Activated T-cell treated with anti-CD3 and anti-CD28 coated beads, Interleukin-2, amount 50 U/mL, for 72 hours (primary cell): ENCODE measurements around the gene LGMN. TPM values are rescaled to one million over a fixed set of nuclear protein-coding genes. Genes with fewer than 3 reads are reported as not detected.
"Not testable (repeated sequence)": the region's sequence is repeated elsewhere in the genome, so short reads cannot be mapped to it uniquely, and the experiment has no call there.

Experiments used
- ATAC-seq, 2 donors: fragments of 150-1000 bp; cut with Tn5 transposase; replicated peaks in 1 of 2; 2 replicates each; pipeline ENCODE4 v1.10.0; 2021; ENCODE audit warnings: moderate library complexity in 2 of 2, mild to moderate bottlenecking in 1 of 2
- DNase-seq, 2 donors: peaks; one replicate each; pipeline ENCODE4 v3.0.0; 2021 to 2022; ENCODE audit warnings: mixed read lengths in 1 of 2
- H3K27ac Mint-ChIP-seq: one replicate; pipeline ENCODE4 v1.8.0; 2022; ENCODE audit warnings: mild to moderate bottlenecking, moderate library complexity, mixed read lengths
- H3K27me3 Mint-ChIP-seq: one replicate; pipeline ENCODE4 v1.8.0; 2022; ENCODE audit warnings: low read depth, mixed read lengths
- H3K36me3 Mint-ChIP-seq, 2 donors: one replicate each; pipeline ENCODE4 v1.8.0; 2022; ENCODE audit warnings: mixed read lengths in 2 of 2, mild to moderate bottlenecking in 1 of 2; ENCODE audit not compliant: insufficient read depth in 2 of 2
- H3K4me1 Mint-ChIP-seq: one replicate; pipeline ENCODE4 v1.8.0; 2022; ENCODE audit warnings: low read depth, mixed read lengths
- H3K4me3 Mint-ChIP-seq, 2 donors: one replicate each; pipeline ENCODE4 v1.8.0; 2022; ENCODE audit warnings: mild to moderate bottlenecking in 2 of 2, mixed read lengths in 2 of 2, moderate library complexity in 2 of 2
- H3K9me3 Mint-ChIP-seq, 2 donors: one replicate each; pipeline ENCODE4 v1.8.0; 2022; ENCODE audit warnings: mixed read lengths in 2 of 2
- total RNA-seq, 2 donors: library from RNA; stranded (reverse); gene quantifications; one replicate each; pipeline ENCODE4 v1.2.3, GENCODE V29; 2022

The LGMN gene
- total RNA-seq, 2 donors from 2014 or later, result 2.5 to 4.7 TPM

DNA sequence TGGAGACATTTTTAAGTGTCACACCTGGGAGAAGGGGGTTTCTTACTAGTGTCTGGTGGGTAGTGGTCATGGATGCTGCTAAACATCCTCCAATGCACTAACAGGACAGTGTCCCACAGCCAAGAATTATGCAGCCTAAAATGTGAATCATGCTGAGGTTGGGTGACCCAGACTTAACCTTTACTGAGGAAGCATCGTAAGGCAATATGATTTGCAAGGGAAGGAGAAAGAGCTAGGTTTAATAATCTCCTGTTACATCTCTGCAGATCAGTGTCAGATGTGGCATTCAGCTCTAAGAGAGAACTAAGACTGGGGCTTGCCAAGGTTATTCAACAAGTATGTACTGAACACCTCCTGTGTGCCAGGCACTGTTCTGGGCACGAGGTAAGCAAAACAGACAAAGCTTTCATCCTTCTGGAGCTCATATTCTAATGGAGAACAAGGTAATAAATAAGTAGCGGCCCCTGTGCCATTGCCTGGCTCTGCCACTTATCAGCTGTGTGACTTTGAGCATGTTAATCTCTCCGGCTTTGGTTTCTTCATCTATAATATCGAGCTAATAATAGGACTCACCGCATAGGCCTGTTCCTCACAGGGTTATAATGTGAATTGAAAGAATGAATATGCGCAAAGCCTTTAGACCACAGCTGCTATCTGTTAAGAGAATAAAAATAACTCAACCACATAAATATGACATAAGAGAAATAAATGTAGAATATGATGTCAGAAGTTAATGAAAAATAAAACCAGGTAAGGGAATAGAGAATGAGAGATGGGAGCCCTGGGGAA is 32.2 kb upstream of the LGMN start:
- Mint-ChIP-seq H3K9me3 (no peaks in the 10 kb centered on the region), H3K27me3 (peaks cover 19% of the 10 kb centered on the region), H3K36me3 (no peaks in the 10 kb centered on the region), H3K4me3 (no peak overlapping the region), H3K27ac (no peak overlapping the region), H3K4me1 (peaks cover 16% of the 10 kb centered on the region)
- ATAC-seq, result peak; percentile 49 to 65
- no peak for DNase-seq

DNA sequence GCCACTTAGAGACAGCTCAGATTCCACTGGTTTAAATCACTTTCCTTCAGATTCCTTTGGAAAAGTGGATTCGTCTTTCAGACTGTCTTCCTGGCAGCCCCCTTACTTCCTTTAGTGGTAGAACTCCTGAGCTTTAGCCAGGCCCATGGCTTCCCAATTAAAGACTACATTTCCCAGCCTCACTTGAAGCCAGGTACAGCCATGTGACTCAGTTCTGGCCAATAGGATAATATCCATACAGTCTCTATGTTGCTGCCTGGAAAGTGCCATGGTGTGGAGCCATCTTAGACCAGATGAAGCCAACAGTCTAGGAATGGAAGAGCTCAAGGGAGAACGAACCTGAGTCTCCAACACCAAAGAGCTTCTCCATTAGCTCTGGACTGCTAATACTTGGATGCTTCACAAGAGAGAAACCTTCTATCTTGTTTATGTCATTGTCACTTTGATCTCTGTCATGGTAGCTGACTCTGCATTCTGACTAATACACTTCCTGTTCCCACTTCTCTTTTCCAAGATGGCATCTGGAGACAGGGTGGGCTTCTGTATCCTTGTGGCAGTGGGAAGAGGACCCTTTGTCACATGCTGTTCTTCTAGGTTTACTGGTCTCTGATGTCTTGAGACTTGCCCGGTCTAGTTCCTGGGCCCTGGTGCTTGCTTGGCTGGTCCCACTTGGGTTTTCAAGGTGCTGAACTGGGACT is 30.6 kb upstream of the LGMN start:
- not testable (repeated sequence) for H3K4me3 Mint-ChIP-seq, DNase-seq, H3K36me3 Mint-ChIP-seq, H3K9me3 Mint-ChIP-seq, H3K27ac Mint-ChIP-seq, ATAC-seq
- peaks cover 27% of the 10 kb centered on the region for H3K4me1 Mint-ChIP-seq
- H3K27me3 Mint-ChIP-seq, result peaks cover 22% of the 10 kb centered on the region

GRCh38 chr14:92775292-92775691 is 26.9 kb upstream of the LGMN start:
- H3K4me3 Mint-ChIP-seq, result peak overlapping the region in 1 of 2 donors; percentile 78
- not testable (repeated sequence) for H3K36me3 Mint-ChIP-seq, H3K9me3 Mint-ChIP-seq
- ATAC-seq, result peak; percentile 92 to 94
- peaks cover 40% of the 10 kb centered on the region for H3K27me3 Mint-ChIP-seq
- peak overlapping the region; percentile 83 for H3K27ac Mint-ChIP-seq
- H3K4me1 Mint-ChIP-seq, result peaks cover 38% of the 10 kb centered on the region
- DNase-seq, result peak; percentile 47 to 49

- peaks cover 42% of the 10 kb centered on the region for H3K4me1 Mint-ChIP-seq
- no peak for DNase-seq
- H3K27me3 Mint-ChIP-seq, result peaks cover 40% of the 10 kb centered on the region
- no peak overlapping the region for H3K27ac Mint-ChIP-seq
- ATAC-seq, result no peak
- no peak overlapping the region for H3K4me3 Mint-ChIP-seq
- no peaks in the 10 kb centered on the region for H3K9me3 Mint-ChIP-seq
- H3K36me3 Mint-ChIP-seq, result no peaks in the 10 kb centered on the region
Observed at GRCh38 chr14:92774572-92774971, 26.1 kb upstream of the LGMN start.

- Mint-ChIP-seq H3K27me3 (peaks cover 37% of the 10 kb centered on the region), H3K9me3 (no peaks in the 10 kb centered on the region), H3K27ac (peak overlapping the region; percentile 65), H3K36me3 (no peaks in the 10 kb centered on the region), H3K4me1 (peaks cover 40% of the 10 kb centered on the region), H3K4me3 (peak overlapping the region in 1 of 2 donors; percentile 64)
- peak; percentile 28 to 41 for ATAC-seq
- no peak for DNase-seq
Observed at GRCh38 chr14:92770484-92770883, 22.1 kb upstream of the LGMN start.

GRCh38 chr14:92768795-92769194 is 20.4 kb upstream of the LGMN start:
- H3K4me3 Mint-ChIP-seq, result peak overlapping the region in 1 of 2 donors; percentile 69
- H3K27me3 Mint-ChIP-seq, result peaks cover 43% of the 10 kb centered on the region
- ATAC-seq, result no peak
- H3K4me1 Mint-ChIP-seq, result peaks cover 30% of the 10 kb centered on the region
- no peak overlapping the region for H3K27ac Mint-ChIP-seq
- H3K9me3 Mint-ChIP-seq, result no peaks in the 10 kb centered on the region
- DNase-seq, result no peak
- H3K36me3 Mint-ChIP-seq, result no peaks in the 10 kb centered on the region

DNA sequence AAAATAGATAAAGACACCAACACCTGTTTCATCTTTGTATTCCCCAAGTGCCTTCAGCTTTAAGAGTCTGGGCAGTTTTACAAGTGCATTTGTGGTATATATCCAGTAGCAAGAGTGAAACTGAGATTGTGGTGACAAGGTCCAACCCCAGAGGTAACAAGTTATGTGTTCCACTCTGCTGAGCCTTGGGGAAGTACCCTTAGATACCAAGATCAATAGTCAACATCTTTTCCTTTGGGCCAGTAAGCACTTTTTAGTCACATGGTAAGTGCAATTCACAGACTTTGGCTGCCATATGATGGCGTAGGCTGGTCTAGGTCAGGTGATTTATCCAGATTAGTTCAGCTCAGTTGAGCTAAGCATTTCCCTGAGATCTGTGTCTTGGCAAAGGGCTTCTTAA is 19.8 kb upstream of the LGMN start:
- DNase-seq (peak; percentile 57 to 63), ATAC-seq (peak; percentile 93 to 94)
- Mint-ChIP-seq H3K4me3 (peak overlapping the region in 1 of 2 donors; percentile 69), H3K27ac (peak overlapping the region; percentile 88), H3K4me1 (peaks cover 30% of the 10 kb centered on the region), H3K27me3 (peaks cover 41% of the 10 kb centered on the region)
- H3K9me3 Mint-ChIP-seq, H3K36me3 Mint-ChIP-seq: not testable (repeated sequence)

DNA sequence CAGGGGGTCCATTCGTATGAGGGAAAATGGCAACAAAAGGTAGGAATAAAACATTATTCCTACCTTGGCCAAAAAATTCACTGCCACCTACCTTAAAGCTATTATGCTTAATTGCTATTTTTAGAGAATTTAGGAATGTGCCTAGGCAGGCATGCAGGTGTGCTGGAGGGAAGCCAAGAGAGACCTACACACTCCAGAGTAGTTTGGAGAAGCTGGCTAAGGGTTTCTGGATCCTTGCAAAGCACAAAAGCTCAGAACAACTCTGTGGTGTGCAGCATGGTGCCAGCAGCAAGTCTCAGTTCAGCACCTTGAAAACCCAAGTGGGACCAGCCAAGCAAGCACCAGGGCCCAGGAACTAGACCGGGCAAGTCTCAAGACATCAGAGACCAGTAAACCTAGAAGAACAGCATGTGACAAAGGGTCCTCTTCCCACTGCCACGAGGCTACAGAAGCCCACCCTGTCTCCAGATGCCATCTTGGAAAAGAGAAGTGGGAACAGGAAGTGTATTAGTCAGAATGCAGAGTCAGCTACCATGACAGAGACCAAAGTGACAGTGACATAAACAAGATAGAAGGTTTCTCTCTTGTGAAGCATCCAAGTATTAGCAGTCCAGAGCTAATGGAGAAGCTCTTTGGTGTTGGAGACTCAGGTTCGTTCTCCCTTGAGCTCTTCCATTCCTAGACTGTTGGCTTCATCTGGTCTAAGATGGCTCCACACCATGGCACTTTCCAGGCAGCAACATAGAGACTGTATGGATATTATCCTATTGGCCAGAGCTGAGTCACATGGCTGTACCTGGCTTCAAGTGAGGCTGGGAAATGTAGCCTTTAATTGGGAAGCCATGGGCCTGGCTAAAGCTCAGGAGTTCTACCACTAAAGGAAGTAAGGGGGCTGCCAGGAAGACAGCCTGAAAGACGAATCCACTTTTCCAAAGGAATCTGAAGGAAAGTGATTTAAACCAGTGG is 15.5 kb upstream of the LGMN start:
- not testable (repeated sequence) for ATAC-seq, H3K9me3 Mint-ChIP-seq
- peaks cover 63% of the 10 kb centered on the region for H3K27me3 Mint-ChIP-seq

DNA sequence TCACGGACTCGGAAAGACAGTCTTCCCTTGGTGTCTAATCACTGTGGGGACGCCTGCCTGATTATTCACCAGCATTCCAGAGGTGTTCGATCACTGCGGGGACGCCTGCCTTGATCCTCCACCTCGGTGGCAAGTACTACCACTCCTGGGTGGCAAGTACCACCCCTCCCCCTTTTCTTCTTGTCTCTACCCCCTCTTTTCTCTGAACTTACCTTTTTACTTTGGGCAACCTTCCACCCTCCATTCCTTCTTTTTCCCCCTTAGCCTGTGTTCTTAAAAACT is 12.0 kb upstream of the LGMN start:
- no peak for DNase-seq
- no peak for ATAC-seq
- Mint-ChIP-seq H3K4me1 (peaks cover 25% of the 10 kb centered on the region), H3K4me3 (peak overlapping the region in 1 of 2 donors; percentile 26), H3K36me3 (no peaks in the 10 kb centered on the region), H3K9me3 (peaks cover 0 to 1% of the 10 kb centered on the region in 2 donors), H3K27ac (peak overlapping the region; percentile 72), H3K27me3 (peaks cover 47% of the 10 kb centered on the region)

More for the DNA sequence above, 15.5 kb upstream of the LGMN start:
- H3K36me3 Mint-ChIP-seq, H3K27ac Mint-ChIP-seq, H3K4me3 Mint-ChIP-seq, DNase-seq: not testable (repeated sequence)
- H3K4me1 Mint-ChIP-seq, result peaks cover 34% of the 10 kb centered on the region

DNA sequence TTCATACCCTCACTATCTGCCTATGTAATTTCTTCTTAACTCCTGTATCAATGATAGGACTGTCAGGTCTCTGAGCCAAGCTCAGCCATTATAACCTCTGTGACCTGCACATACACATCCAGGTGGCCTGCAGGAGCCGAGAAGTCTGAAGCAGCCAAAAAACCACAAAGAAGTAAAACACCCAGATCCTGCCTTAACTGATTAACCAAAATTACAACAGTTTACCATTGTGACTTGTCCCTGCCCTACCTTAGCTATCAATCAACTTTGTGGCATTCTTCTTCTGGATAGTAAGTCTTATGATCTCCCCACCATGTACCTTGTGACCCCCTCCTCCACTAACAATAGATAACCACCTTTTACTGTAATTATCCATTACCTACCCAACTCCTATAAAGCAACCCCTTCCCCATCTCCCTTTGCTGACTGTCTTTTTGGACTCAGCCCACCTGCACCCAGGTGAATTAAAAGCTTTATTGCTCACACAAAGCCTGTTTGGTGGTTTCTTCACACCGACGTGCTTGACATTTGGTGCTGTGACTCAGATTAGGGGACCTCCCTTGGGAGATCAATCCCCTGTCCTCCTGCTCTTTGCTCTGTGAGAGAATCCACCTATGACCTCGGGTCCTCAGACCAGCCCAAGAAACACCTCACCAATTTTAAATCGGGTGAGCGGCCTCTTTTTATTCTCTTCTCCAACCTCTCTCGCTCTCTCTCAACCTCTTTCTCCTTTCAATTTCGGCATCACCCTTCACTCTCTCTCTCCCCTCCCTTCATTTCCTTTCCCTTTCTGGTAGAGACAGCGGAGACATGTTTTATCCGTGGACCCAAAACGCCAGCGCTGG is 11.5 kb upstream of the LGMN start:
- ATAC-seq, result peak; percentile 44 to 62
- Mint-ChIP-seq H3K36me3 (no peaks in the 10 kb centered on the region), H3K27me3 (peaks cover 41% of the 10 kb centered on the region), H3K4me1 (peaks cover 25% of the 10 kb centered on the region), H3K4me3 (peak overlapping the region in 1 of 2 donors; percentile 12), H3K27ac (peak overlapping the region; percentile 12), H3K9me3 (peaks cover 0 to 1% of the 10 kb centered on the region in 2 donors)
- peak in 1 of 2 donors; percentile 42 for DNase-seq

GRCh38 chr14:92759300-92759678 is 10.9 kb upstream of the LGMN start:
- Mint-ChIP-seq H3K4me3 (no peak overlapping the region), H3K9me3 (peaks cover 0 to 1% of the 10 kb centered on the region in 2 donors), H3K27me3 (peaks cover 36% of the 10 kb centered on the region), H3K4me1 (peaks cover 25% of the 10 kb centered on the region), H3K27ac (no peak overlapping the region), H3K36me3 (no peaks in the 10 kb centered on the region)
- no peak for DNase-seq
- no peak for ATAC-seq

DNA sequence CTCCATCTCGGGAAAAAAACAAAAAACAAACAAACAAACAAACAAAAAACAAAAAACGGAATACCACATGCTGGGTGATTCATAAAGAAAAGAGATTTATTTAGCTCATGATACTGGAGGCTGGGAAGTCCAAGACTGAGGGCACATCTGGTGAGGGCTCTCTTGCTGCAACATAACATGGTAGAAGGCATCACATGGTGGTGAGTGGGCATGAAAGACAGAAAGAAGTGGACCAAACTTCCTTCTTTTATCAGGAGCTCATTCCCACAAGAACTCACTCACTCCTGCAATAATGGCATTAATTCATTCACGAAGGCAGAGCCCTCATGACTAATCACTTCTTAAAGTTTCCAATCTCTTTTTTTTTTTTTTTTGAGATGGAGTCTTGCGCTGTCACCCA is 8.0 kb upstream of the LGMN start:
- no peak overlapping the region for H3K27ac Mint-ChIP-seq
- peaks cover 16% of the 10 kb centered on the region for H3K27me3 Mint-ChIP-seq
- H3K36me3 Mint-ChIP-seq, result no peaks in the 10 kb centered on the region
- DNase-seq (no peak), ATAC-seq (no peak)
- peaks cover 0 to 1% of the 10 kb centered on the region in 2 donors for H3K9me3 Mint-ChIP-seq
- no peak overlapping the region for H3K4me3 Mint-ChIP-seq
- peaks cover 25% of the 10 kb centered on the region for H3K4me1 Mint-ChIP-seq
